Fibroblast of mammary gland (primary cell): Measurements from ENCODE around the gene IER5L.

Source experiments
- DNase-seq: peaks from one replicate; pipeline ENCODE4 v3.0.0-alpha.2; 2010; ENCODE audit warnings: low read depth
- H3K4me3 ChIP-seq: 2 replicates; pipeline ENCODE4 v1.5.1; 2011; ENCODE audit warnings: low read depth, mild to moderate bottlenecking, low read length, moderate library complexity; ENCODE audit not compliant: control insufficient read depth
- CTCF ChIP-seq: conservative IDR thresholded peaks from 2 replicates; pipeline ENCODE4 v1.5.1; 2011; ENCODE audit warnings: low read depth, low read length, inconsistent platforms; ENCODE audit not compliant: control insufficient read depth, insufficient read depth

IER5L gene

GRCh38 chr9:129177791-129178567, at the start of gene IER5L:
Gene IER5L, minus strand, starts transcription at chr9:129178261. Its CDS starts 209 bp downstream, at chr9:129178052.
- peak; percentile 91 for DNase-seq
- no peak for TF ChIP-seq CTCF
- H3K4me3 ChIP-seq: peak within 1 kb of the TSS; percentile 80

GRCh38 chr9:129227843-129228189, 49.8 kb upstream of the IER5L start:
- TF ChIP-seq CTCF: no peak
- H3K4me3 ChIP-seq: no peak overlapping the region
- DNase-seq: no peak

GRCh38 chr9:129225815-129226214, 47.8 kb upstream of the IER5L start:
- no peak overlapping the region for H3K4me3 ChIP-seq
- no peak for TF ChIP-seq CTCF
- peak; percentile 78 for DNase-seq

- no peak overlapping the region for H3K4me3 ChIP-seq
- TF ChIP-seq CTCF: no peak
- DNase-seq: no peak
These were observed 47.4 kb upstream of the IER5L start for GRCh38 chr9:129225490-129225778.

GRCh38 chr9:129224618-129225489, 46.8 kb upstream of the IER5L start:
- no peak overlapping the region for H3K4me3 ChIP-seq
- TF ChIP-seq CTCF: no peak
- DNase-seq: no peak

GRCh38 chr9:129223551-129224208, 45.6 kb upstream of the IER5L start:
- no peak for TF ChIP-seq CTCF
- no peak for DNase-seq
- H3K4me3 ChIP-seq: no peak overlapping the region
